ENCODE data around the gene CYP20A1. TPM values are rescaled to one million over a fixed set of nuclear protein-coding genes. Genes with fewer than 3 reads are reported as not detected.
"Not testable (repeated sequence)": the region's sequence is repeated elsewhere in the genome, so short reads cannot be mapped to it uniquely, and the experiment has no call there.

CYP20A1 gene
- total and polyA plus RNA-seq, 12 donors = 5.1 to 15.4 (median 10.7) TPM

GRCh38 chr2:203286532-203286931 lies 47.7 kb downstream of the CYP20A1 start:
- Histone ChIP-seq H3K9me3 (no peaks in the 10 kb centered on the region), H3K36me3 (peaks cover 0 to 100% (median 37%) of the 10 kb centered on the region in 9 donors), H3K27me3 (no peaks in the 10 kb centered on the region), H3K4me1 (no peaks in the 10 kb centered on the region), H3K4me3 (no peak overlapping the region), H3K27ac (no peak overlapping the region)
- intact Hi-C loops (cut with DNase I) = no loop called here
- TF ChIP-seq CTCF (IDR thresholded peaks at IDR 0.05) = no peak
- no peak for ATAC-seq
- DNase-seq = no peak
- WGBS, 2 donors = 96% methylated on average over 2 of the region's 2 CpGs

DNA sequence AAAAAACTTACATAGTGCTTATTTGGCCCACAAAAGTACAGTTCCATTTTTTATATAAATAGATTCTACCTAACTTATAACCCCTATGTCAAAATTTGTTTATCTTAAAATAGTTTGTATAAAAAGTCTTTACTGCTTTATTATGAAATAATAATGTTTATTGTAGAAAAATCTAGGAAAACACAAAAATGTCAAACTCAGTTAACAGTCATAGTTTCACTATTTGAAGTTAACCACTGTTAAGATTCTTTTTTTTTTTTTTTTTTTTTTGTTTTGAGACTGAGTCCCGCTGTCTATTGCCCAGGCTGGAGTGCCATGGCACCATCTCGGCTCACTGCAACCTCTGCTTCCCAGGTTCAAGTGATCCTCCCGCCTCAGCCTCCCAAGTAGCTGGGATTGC lies 62.8 kb downstream of the CYP20A1 start:
- no peak overlapping the region for H3K4me3 ChIP-seq
- DNase-seq (no peak), ATAC-seq (no peak)
- no peak for TF ChIP-seq CTCF (IDR thresholded peaks at IDR 0.05)
- H3K9me3 ChIP-seq = no peaks in the 10 kb centered on the region
- peaks cover 0 to 77% (median 10%) of the 10 kb centered on the region in 9 donors for H3K36me3 ChIP-seq
- whole genome bisulfite sequencing, 2 donors = 98 to 99% methylated on average over 3 of the region's 3 CpGs
- H3K27ac ChIP-seq = no peak overlapping the region
- H3K4me1 ChIP-seq = no peaks in the 10 kb centered on the region
- H3K27me3 ChIP-seq = no peaks in the 10 kb centered on the region
- intact Hi-C loops (cut with DNase I) = no loop called here

DNA sequence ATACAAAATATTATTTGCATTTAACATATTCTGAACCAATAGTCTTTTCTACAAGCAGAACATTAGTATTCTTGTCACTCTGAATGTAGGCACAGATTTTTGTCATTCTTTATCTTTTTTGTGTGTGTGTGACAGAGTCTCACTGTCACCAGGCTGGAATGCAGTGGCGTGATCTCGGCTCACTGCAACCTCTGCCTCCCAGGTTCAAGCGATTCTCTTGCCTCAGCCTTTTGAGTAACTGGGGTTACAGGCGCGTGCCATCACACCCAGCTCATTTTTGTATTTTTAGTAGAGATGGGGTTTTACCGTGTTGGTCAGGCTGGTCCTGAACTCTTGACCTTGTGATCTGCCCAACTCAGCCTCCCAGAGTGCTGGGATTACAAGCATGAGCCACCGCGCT lies 63.8 kb downstream of the CYP20A1 start:
- peaks cover 0 to 75% (median 2%) of the 10 kb centered on the region in 9 donors for H3K36me3 ChIP-seq
- H3K27me3 ChIP-seq; H3K4me1 ChIP-seq; DNase-seq; H3K9me3 ChIP-seq; ATAC-seq; H3K27ac ChIP-seq; H3K4me3 ChIP-seq; intact Hi-C loops (cut with DNase I): not testable (repeated sequence)
- WGBS, 2 donors = 96 to 99% methylated on average over 8 of the region's 8 CpGs

GRCh38 chr2:203310688-203311436 lies 72.0 kb downstream of the CYP20A1 start:
- no peak for ATAC-seq

More at GRCh38 chr2:203310688-203311436, 72.0 kb downstream of the CYP20A1 start:
- H3K27me3 ChIP-seq = no peaks in the 10 kb centered on the region
- TF ChIP-seq CTCF (IDR thresholded peaks at IDR 0.05) = no peak
- peaks cover 0 to 4% (median 0%) of the 10 kb centered on the region in 11 donors for H3K9me3 ChIP-seq
- H3K36me3 ChIP-seq = peaks cover 0 to 19% (median 0%) of the 10 kb centered on the region in 9 donors
- WGBS, 2 donors = 93 to 98% methylated on average over 3 of the region's 3 CpGs
- H3K27ac ChIP-seq = no peak overlapping the region
- intact Hi-C loops (cut with DNase I) = no loop called here
- no peaks in the 10 kb centered on the region for H3K4me1 ChIP-seq
- H3K4me3 ChIP-seq = no peak overlapping the region
- no peak for DNase-seq
